Ovary (tissue), 9 donors: ENCODE measurements around the gene WNT9B. TPM values are rescaled to one million over a fixed set of nuclear protein-coding genes. Genes with fewer than 3 reads are reported as not detected.

Experiments used
- DNase-seq, 5 donors: peaks; one replicate each; pipeline ENCODE4 v3.0.0-alpha.2; 2019 to 2020
- H3K27ac ChIP-seq, 2 donors: fragments of 200-600 bp; one replicate each; pipeline versions ENCODE4 v1.5.1 to v1.8.0; 2019 to 2022
- H3K27me3 ChIP-seq: fragments of 200-600 bp; one replicate; pipeline ENCODE4 v1.8.0; 2022
- H3K36me3 ChIP-seq: fragments of 200-600 bp; sonication (generic); one replicate; pipeline ENCODE4 v1.5.1; 2019
- H3K4me1 ChIP-seq: one replicate; pipeline ENCODE4 v1.8.1; 2013; ENCODE audit warnings: mild to moderate bottlenecking, moderate library complexity; ENCODE audit not compliant: insufficient read depth
- H3K4me3 ChIP-seq: fragments of 200-600 bp; sonication (generic); one replicate; pipeline ENCODE4 v1.5.1; 2017
- H3K9me3 ChIP-seq, 2 donors: fragments of 200-600 bp in 1 of 2; sonication (generic) in 1 of 2; one replicate each; pipeline versions ENCODE4 v1.5.1 to v1.8.1; 2013 to 2019; ENCODE audit warnings: mild to moderate bottlenecking in 1 of 2, moderate library complexity in 1 of 2
- EP300 ChIP-seq: sonication (generic); formaldehyde crosslinking; IDR thresholded peaks from one replicate; pipeline ENCODE4 v1.6.1; 2017; ENCODE audit warnings: antibody characterized with exemption
- POLR2A ChIP-seq: fragments of 450-650 bp; IDR thresholded peaks from one replicate; pipeline ENCODE4 v1.6.1; 2017; ENCODE audit warnings: antibody characterized with exemption, mild to moderate bottlenecking, moderate library complexity
- WGBS, 3 donors: extraction: QIAGEN DNeasy Blood & Tissue Kit in 1 of 3; methylation state at CpG; one replicate each; pipeline versions ENCODE4 v1.1.5 to v1.1.7; 2013 to 2017; 5-methylcytosine and 5-hydroxymethylcytosine counted together
- intact Hi-C, 4 donors: fragments of 100-400 bp; cut with DNase I; formaldehyde crosslinking; loops; one replicate each; pipeline versions ENCODE4 v1.11.0 to v1.15.1; 2022 to 2023
- polyA plus RNA-seq, 2 donors: library from polyadenylated mRNA; stranded (reverse); fragments of 200-250 nt in 1 of 2; fragments of 350-450 nt in 1 of 2; fragmentation: Illumina TruSeq in 1 of 2; extraction: RNeasy Lipid Tissue Mini Kit (QIAGEN cat#74804) in 1 of 2; gene quantifications; one replicate each; pipeline ENCODE4 v1.2.3, GENCODE V29; 2013 to 2014
- total RNA-seq, 7 donors: library from RNA; depleted of rRNA in 2 of 7; stranded (reverse); fragments of >200 nt in 2 of 7; fragmentation: NEBNext Ultra II Directional in 3 of 7; extraction: Animal tissue kit (Norgen Biotek cat#: 25700) in 3 of 7; gene quantifications; one replicate each; pipeline versions ENCODE4 v1.1.0 to v1.2.4, GENCODE V29; 2016 to 2023
- TF ChIP-seq, protein P1 (sequence below), 3 donors: fragments of 450-650 bp in 2 of 3; fragments of 200-600 bp in 1 of 3; IDR thresholded peaks; one replicate each; pipeline versions ENCODE4 v1.5.1 to v1.8.0; 2016 to 2022; ENCODE audit warnings: antibody characterized with exemption in 3 of 3, mild to moderate bottlenecking in 1 of 3
- donor health status: DM: no; HTN: no; CAD: no; lungs with moderate emphysema.
- donor health status: DM: no; HTN: no; CAD: no.
- donor health status: Bipolar disorder and iron deficiency.
- donor health status: DM: yes; HTN: yes; CAD: no.
- donor health status: DM: no; HTN: no; CAD: no.
- donor health status: DM: yes; HTN: yes; CAD: no.

Gene WNT9B
- total and polyA plus RNA-seq, 9 donors = 0.08 to 0.50 (median 0.10) TPM; not detected in 6

DNA sequence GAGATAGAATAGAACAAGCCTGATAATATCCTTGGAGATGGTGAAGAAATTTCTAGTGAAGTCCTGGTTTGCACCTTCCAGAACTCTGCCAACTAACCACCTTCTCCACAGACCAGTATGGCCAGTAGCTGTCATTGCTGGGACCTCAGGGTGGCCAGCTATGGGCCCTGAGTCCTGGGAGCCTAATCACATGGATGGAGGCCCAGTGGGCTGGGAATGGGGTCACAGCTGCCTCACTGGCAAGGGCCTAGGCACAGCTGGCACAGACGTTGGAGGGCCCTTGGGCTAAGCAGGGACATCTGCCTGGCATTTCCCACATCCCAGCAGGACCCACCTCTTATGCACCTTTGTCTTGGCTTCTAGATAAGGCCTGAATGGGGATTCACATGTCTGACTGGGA is 25.3 kb upstream of the WNT9B start:
- WGBS, 3 donors = 33 to 56% (median 43%) methylated on average over 1 of the region's 1 CpG
- intact Hi-C loops = no loop called here
- DNase-seq = no peak
- H3K4me3 ChIP-seq = no peak overlapping the region
- H3K27ac ChIP-seq = no peak overlapping the region
- H3K4me1 ChIP-seq = no peaks in the 10 kb centered on the region
- no peaks in the 10 kb centered on the region for H3K36me3 ChIP-seq
- TF ChIP-seq EP300 (no peak), POLR2A (no peak)
- TF ChIP-seq, protein P1, sequence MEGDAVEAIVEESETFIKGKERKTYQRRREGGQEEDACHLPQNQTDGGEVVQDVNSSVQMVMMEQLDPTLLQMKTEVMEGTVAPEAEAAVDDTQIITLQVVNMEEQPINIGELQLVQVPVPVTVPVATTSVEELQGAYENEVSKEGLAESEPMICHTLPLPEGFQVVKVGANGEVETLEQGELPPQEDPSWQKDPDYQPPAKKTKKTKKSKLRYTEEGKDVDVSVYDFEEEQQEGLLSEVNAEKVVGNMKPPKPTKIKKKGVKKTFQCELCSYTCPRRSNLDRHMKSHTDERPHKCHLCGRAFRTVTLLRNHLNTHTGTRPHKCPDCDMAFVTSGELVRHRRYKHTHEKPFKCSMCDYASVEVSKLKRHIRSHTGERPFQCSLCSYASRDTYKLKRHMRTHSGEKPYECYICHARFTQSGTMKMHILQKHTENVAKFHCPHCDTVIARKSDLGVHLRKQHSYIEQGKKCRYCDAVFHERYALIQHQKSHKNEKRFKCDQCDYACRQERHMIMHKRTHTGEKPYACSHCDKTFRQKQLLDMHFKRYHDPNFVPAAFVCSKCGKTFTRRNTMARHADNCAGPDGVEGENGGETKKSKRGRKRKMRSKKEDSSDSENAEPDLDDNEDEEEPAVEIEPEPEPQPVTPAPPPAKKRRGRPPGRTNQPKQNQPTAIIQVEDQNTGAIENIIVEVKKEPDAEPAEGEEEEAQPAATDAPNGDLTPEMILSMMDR (IDR thresholded peaks at IDR 0.05) = no peak
- no peaks in the 10 kb centered on the region for H3K27me3 ChIP-seq
- H3K9me3 ChIP-seq = no peaks in the 10 kb centered on the region

DNA sequence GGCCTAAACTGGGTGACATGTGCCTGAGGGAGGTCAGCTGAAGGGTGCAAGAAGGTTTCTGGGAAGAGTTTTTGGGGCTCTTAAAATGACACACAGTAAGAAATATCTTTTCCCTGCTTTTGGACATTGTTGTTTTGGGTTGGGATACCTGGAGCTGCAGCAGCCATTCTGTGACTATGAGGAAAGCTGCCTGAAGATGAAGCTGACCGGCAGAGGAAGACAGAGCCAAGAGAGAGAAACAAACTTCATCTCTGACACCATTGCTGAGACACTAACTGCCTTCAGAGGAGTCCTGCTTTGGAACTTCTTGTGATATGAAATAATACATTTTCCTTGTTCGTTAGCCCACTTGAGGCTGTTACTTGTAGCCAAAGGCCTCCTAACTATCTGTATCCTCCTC is 24.1 kb upstream of the WNT9B start:
- 82 to 91% (median 85%) methylated on average over 2 of the region's 2 CpGs for WGBS, 3 donors
- H3K4me1 ChIP-seq = no peaks in the 10 kb centered on the region
- H3K27me3 ChIP-seq = no peaks in the 10 kb centered on the region
- H3K36me3 ChIP-seq = no peaks in the 10 kb centered on the region
- H3K9me3 ChIP-seq = no peaks in the 10 kb centered on the region
- no peak overlapping the region for H3K4me3 ChIP-seq
- intact Hi-C loops = no loop called here
- TF ChIP-seq POLR2A = no peak
- TF ChIP-seq, protein P1 (IDR thresholded peaks at IDR 0.05) = no peak
- TF ChIP-seq EP300 = no peak
- no peak overlapping the region for H3K27ac ChIP-seq
- DNase-seq = no peak

DNA sequence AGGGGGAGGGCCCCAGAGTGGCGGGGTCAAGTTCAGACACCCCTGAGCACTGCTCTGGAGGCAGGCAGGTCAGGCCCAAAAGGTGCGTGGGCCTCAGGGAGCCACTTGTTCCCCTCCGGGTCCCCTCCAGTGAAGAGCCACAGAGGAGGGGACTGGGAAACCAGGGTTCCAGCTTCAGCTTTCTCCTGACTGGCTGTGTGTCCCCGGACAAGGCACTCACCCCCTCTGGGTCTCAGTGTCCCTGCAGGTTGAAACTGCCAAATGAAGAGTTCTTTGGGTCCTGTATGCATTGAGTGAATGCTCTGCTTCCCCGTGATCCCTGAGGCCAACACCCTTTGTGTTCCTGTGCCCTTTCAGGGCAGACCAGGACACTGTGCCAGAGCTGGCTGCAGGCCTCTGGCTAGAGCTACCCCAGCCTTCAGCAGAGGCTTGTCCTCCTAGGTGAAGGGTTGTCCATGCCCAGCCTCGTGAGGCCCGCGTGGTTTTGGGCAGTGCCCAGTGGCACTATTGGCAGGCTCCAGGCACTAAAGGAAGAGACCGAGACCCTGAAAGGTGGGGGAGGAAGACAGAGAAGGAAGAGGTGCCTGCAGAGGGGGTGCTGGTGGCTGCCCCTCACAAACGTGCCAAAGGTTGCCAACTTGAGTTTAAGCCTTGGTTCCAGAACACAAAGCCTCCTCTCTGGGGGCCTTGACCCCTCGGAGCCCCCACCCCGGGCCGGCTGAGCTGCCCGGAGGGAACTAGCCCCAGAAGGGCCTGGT is 19.6 kb upstream of the WNT9B start:
- no peak for DNase-seq
- no peak overlapping the region for H3K4me3 ChIP-seq
- 56 to 58% (median 57%) methylated on average over 14 of the region's 14 CpGs for WGBS, 3 donors
- TF ChIP-seq EP300 (no peak), POLR2A (no peak)
- TF ChIP-seq, protein P1 (IDR thresholded peaks at IDR 0.05) = no peak
- no peaks in the 10 kb centered on the region for H3K4me1 ChIP-seq
- H3K36me3 ChIP-seq = no peaks in the 10 kb centered on the region
- no peaks in the 10 kb centered on the region for H3K9me3 ChIP-seq
- intact Hi-C loops = no loop called here
- H3K27ac ChIP-seq = no peak overlapping the region
- H3K27me3 ChIP-seq = no peaks in the 10 kb centered on the region

DNA sequence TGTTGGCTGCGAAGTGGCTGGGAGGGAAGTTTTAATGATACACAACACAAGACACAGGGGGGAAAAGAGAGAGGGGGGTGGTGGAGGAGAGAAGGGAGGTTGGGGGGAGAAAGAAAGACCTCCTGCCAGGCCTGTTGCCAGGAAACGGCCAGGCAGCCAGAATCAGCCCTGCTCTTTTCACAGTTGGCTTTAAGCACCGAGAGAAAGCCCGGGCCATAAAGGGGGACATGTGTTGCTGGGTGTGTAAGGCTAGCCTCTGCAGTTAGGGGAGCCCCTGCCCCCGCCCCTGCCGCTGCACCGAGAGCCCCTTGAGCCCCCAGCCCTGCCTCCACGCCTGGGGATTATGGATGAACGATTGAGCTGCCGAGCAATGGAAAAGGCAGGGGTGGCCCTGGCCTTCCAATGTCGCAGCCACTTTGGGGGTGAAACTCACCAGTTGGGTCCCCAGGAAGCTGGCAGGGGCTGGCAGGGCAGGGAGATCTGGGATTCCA is 19.0 kb upstream of the WNT9B start:
- Histone ChIP-seq H3K4me3 (no peak overlapping the region), H3K27ac (no peak overlapping the region), H3K9me3 (no peaks in the 10 kb centered on the region), H3K36me3 (no peaks in the 10 kb centered on the region), H3K27me3 (no peaks in the 10 kb centered on the region), H3K4me1 (no peaks in the 10 kb centered on the region)
- 46 to 53% (median 52%) methylated on average over 11 of the region's 11 CpGs for WGBS, 3 donors
- no peak for TF ChIP-seq POLR2A
- TF ChIP-seq EP300 = no peak
- TF ChIP-seq, protein P1 (IDR thresholded peaks at IDR 0.05) = no peak
- intact Hi-C loops = no loop called here
- no peak for DNase-seq
